Aorta (tissue), 5 donors: ENCODE data around the gene PRKAB1. TPM values are rescaled to one million over a fixed set of nuclear protein-coding genes. Genes with fewer than 3 reads are reported as not detected.

ENCODE experiments used
- ATAC-seq: fragments of 200-7000 bp; cut with Tn5 transposase; one replicate; pipeline ENCODE4 v1.9.1; 2022; ENCODE audit warnings: moderate library complexity; ENCODE audit not compliant: low FRiP score
- DNase-seq, 2 donors: peaks; one replicate each; pipeline ENCODE4 v3.0.0-alpha.2; 2020
- H3K27ac ChIP-seq, 2 donors: one replicate each; pipeline ENCODE4 v1.5.1; 2013; ENCODE audit warnings: low read length in 2 of 2, mild to moderate bottlenecking in 2 of 2, moderate library complexity in 2 of 2, control low read depth in 1 of 2, inconsistent platforms in 1 of 2, low read depth in 1 of 2
- H3K27me3 ChIP-seq, 2 donors: one replicate each; pipeline ENCODE4 v1.6.1; 2013; ENCODE audit warnings: control low read depth in 1 of 2, low read length in 1 of 2, mild to moderate bottlenecking in 1 of 2, moderate library complexity in 1 of 2; ENCODE audit not compliant: insufficient read depth in 2 of 2, control insufficient read depth in 1 of 2
- H3K36me3 ChIP-seq, 2 donors: one replicate each; pipeline ENCODE4 v1.6.1; 2013; ENCODE audit warnings: control low read depth in 1 of 2, low read length in 1 of 2, mild to moderate bottlenecking in 1 of 2; ENCODE audit not compliant: insufficient read depth in 2 of 2, control insufficient read depth in 1 of 2
- H3K4me1 ChIP-seq, 2 donors: one replicate each; pipeline ENCODE4 v1.6.1; 2013; ENCODE audit warnings: low read length in 2 of 2, control low read depth in 1 of 2, mild to moderate bottlenecking in 1 of 2, moderate library complexity in 1 of 2; ENCODE audit not compliant: insufficient read depth in 2 of 2, control insufficient read depth in 1 of 2
- H3K4me3 ChIP-seq, 2 donors: one replicate each; pipeline ENCODE4 v1.5.1; 2013; ENCODE audit warnings: low read length in 2 of 2, control low read depth in 1 of 2, mild to moderate bottlenecking in 1 of 2
- H3K9me3 ChIP-seq: one replicate; pipeline ENCODE4 v1.6.1; 2013; ENCODE audit warnings: mild to moderate bottlenecking, low read length; ENCODE audit not compliant: control insufficient read depth
- WGBS, 2 donors: extraction: QIAGEN DNeasy Blood & Tissue Kit; methylation state at CpG; one replicate each; pipeline ENCODE4 v1.1.7; 2013; 5-methylcytosine and 5-hydroxymethylcytosine counted together
- intact Hi-C, 2 donors: fragments of 100-400 bp; cut with DNase I; formaldehyde crosslinking; loops; one replicate each; pipeline versions ENCODE4 v1.14.2 to v1.15.0; 2022
- polyA plus RNA-seq, 2 donors: library from polyadenylated mRNA; stranded (reverse); fragments of 200-250 nt; gene quantifications; one replicate each; pipeline ENCODE4 v1.2.3, GENCODE V29; 2013
- total RNA-seq, 2 donors: library from RNA; stranded (reverse); fragmentation: NEBNext Ultra II Directional; extraction: Animal tissue kit (Norgen Biotek cat#: 25700); gene quantifications; one replicate each; pipeline ENCODE4 v1.2.1, GENCODE V29; 2021
- donor health status: healthy with polysubstance abuse.
- donor health status: Bipolar disorder and iron deficiency.
- donor health status: DM: no; HTN: no; CAD: no.
- donor health status: DM: no; HTN: no; CAD: no.
- donor health status: DM: yes; HTN: yes; CAD: no.

PRKAB1 gene
- total and polyA plus RNA-seq, 4 donors, result 8.8 to 27.0 (median 25.3) TPM

- Histone ChIP-seq H3K9me3 (no peaks in the 10 kb centered on the region), H3K4me1 (no peaks in the 10 kb centered on the region), H3K27ac (no peak overlapping the region), H3K27me3 (no peaks in the 10 kb centered on the region), H3K36me3 (no peaks in the 10 kb centered on the region), H3K4me3 (no peak overlapping the region)
- intact Hi-C loops, result no loop called here
- WGBS, 2 donors, result 94 to 95% methylated on average over 17 of the region's 17 CpGs
- ATAC-seq (no peak), DNase-seq (no peak)
Measured at GRCh38 chr12:119718141-119718540, 50.2 kb downstream of the PRKAB1 start.

- intact Hi-C loops, result no loop called here
- Histone ChIP-seq H3K9me3 (no peaks in the 10 kb centered on the region), H3K27me3 (no peaks in the 10 kb centered on the region), H3K36me3 (no peaks in the 10 kb centered on the region), H3K27ac (no peak overlapping the region), H3K4me3 (no peak overlapping the region), H3K4me1 (no peaks in the 10 kb centered on the region)
- ATAC-seq (no peak), DNase-seq (no peak)
Measured at GRCh38 chr12:119720349-119720748, 52.4 kb downstream of the PRKAB1 start.

- H3K4me3 ChIP-seq, result no peak overlapping the region
- WGBS, 2 donors, result 97 to 98% methylated on average over 4 of the region's 4 CpGs
- no peaks in the 10 kb centered on the region for H3K9me3 ChIP-seq
- no peak for DNase-seq
- no peak for ATAC-seq
- H3K36me3 ChIP-seq, result no peaks in the 10 kb centered on the region
- intact Hi-C loops, result no loop called here
- no peaks in the 10 kb centered on the region for H3K27me3 ChIP-seq
- H3K4me1 ChIP-seq, result no peaks in the 10 kb centered on the region
- H3K27ac ChIP-seq, result no peak overlapping the region
Measured at GRCh38 chr12:119721306-119721705, 53.4 kb downstream of the PRKAB1 start.

- ATAC-seq (no peak), DNase-seq (no peak)
- intact Hi-C loops, result no loop called here
- H3K9me3 ChIP-seq, result no peaks in the 10 kb centered on the region
- H3K27me3 ChIP-seq, result no peaks in the 10 kb centered on the region
- no peaks in the 10 kb centered on the region for H3K36me3 ChIP-seq
- WGBS, 2 donors, result 95 to 96% methylated on average over 4 of the region's 4 CpGs
- H3K4me3 ChIP-seq, result no peak overlapping the region
- H3K27ac ChIP-seq, result no peak overlapping the region
- H3K4me1 ChIP-seq, result peaks cover 0 to 4% of the 10 kb centered on the region in 2 donors
Measured at GRCh38 chr12:119725523-119725922, 57.6 kb downstream of the PRKAB1 start.

GRCh38 chr12:119727600-119728443, 59.9 kb downstream of the PRKAB1 start:
- Histone ChIP-seq H3K36me3 (no peaks in the 10 kb centered on the region), H3K27me3 (no peaks in the 10 kb centered on the region), H3K27ac (no peak overlapping the region), H3K4me3 (no peak overlapping the region), H3K4me1 (peaks cover 0 to 4% of the 10 kb centered on the region in 2 donors), H3K9me3 (no peaks in the 10 kb centered on the region)
- ATAC-seq, result no peak
- WGBS, 2 donors, result 92 to 96% methylated on average over 3 of the region's 3 CpGs
- no peak for DNase-seq
- intact Hi-C loops, result no loop called here

GRCh38 chr12:119728444-119728745, 60.5 kb downstream of the PRKAB1 start:
- peaks cover 0 to 4% of the 10 kb centered on the region in 2 donors for H3K4me1 ChIP-seq
- 29 to 30% methylated on average over 6 of the region's 6 CpGs for WGBS, 2 donors
- no peaks in the 10 kb centered on the region for H3K27me3 ChIP-seq
- DNase-seq (no peak), ATAC-seq (no peak)
- H3K4me3 ChIP-seq, result no peak overlapping the region
- H3K36me3 ChIP-seq, result no peaks in the 10 kb centered on the region
- H3K27ac ChIP-seq, result no peak overlapping the region
- intact Hi-C loops, result no loop called here
- H3K9me3 ChIP-seq, result no peaks in the 10 kb centered on the region

- intact Hi-C loops, result no loop called here
Measured at GRCh38 chr12:119729871-119730270, 61.9 kb downstream of the PRKAB1 start.

GRCh38 chr12:119730381-119730780, 62.4 kb downstream of the PRKAB1 start:
- Histone ChIP-seq H3K36me3 (no peaks in the 10 kb centered on the region), H3K4me3 (no peak overlapping the region), H3K27ac (no peak overlapping the region), H3K4me1 (peaks cover 0 to 4% of the 10 kb centered on the region in 2 donors), H3K27me3 (no peaks in the 10 kb centered on the region), H3K9me3 (no peaks in the 10 kb centered on the region)
- ATAC-seq (no peak), DNase-seq (no peak)
- WGBS, 2 donors, result 92 to 93% methylated on average over 13 of the region's 13 CpGs
- intact Hi-C loops, result no loop called here

More at GRCh38 chr12:119729871-119730270, 61.9 kb downstream of the PRKAB1 start:
- H3K27ac ChIP-seq, result no peak overlapping the region
- H3K36me3 ChIP-seq, result no peaks in the 10 kb centered on the region
- H3K4me1 ChIP-seq, result peaks cover 0 to 4% of the 10 kb centered on the region in 2 donors
- H3K4me3 ChIP-seq, result no peak overlapping the region
- DNase-seq, result no peak
- no peak for ATAC-seq
- WGBS, 2 donors, result 95% methylated on average over 8 of the region's 8 CpGs
- H3K27me3 ChIP-seq, result no peaks in the 10 kb centered on the region
- no peaks in the 10 kb centered on the region for H3K9me3 ChIP-seq
